Measurements from ENCODE around the gene SC5D. TPM values are rescaled to one million over a fixed set of nuclear protein-coding genes. Genes with fewer than 3 reads are reported as not detected.

SC5D gene
- total RNA-seq, 2 experiments from 2014 or later, result 16.3 to 22.7 TPM

- ATAC-seq (no peak), DNase-seq (no peak)
- Mint-ChIP-seq H3K36me3 (no peaks in the 10 kb centered on the region), H3K4me3 (no peak overlapping the region), H3K27me3 (peaks cover 13% of the 10 kb centered on the region), H3K9me3 (ENCODE audit: low read depth) (no peaks in the 10 kb centered on the region), H3K27ac (no peak overlapping the region), H3K4me1 (no peaks in the 10 kb centered on the region)
- CTCF ChIA-PET, result interaction anchor here (1.3 to 3.9 kb wide), 3 partner anchors 10 to 263 kb away, joined by 4 to 10 read pairs (median 4); no protein-coding TSS in a partner anchor
These were observed 35.0 kb downstream of the SC5D start for GRCh38 chr11:121327553-121327952.

DNA sequence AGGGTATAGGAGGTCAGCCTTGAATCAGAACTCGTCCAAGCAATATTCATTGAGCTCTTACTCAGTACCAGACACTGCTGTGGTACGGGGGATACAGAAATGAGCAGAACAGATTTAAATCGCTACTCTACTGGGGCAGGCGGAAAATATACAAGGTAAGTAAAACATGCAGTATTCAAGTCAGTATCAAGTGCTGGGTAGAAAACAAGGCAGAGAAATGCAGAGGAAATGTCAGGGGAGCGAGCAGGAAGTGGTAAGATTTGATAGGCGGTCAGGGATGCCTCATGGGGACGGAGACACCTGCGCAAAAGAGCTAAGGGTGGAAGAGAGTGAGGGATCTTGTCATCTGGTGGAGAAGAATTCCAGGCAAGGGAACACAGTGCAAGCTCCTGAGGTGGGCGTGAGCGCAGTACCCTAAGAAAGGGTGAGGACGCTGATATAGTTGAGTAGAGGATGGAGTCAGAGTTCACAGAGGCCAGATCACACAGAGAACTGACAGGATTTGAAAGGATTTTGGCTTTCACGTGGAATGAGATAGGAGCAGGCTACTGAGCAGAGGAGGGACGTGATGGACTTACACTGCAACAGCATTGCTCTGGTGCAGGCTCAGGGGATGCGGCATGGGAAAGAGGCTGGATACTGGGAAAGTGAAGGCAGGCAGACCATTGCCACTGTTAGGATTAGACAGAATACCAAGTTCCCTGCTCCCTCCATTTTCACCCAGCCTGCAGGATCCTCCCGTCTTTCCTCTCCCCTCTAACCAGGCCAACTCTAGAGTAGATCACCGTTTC lies 35.8 kb downstream of the SC5D start:
- no peak overlapping the region for H3K4me3 Mint-ChIP-seq
- DNase-seq, result peak; percentile 54
- peak; percentile 81 for ATAC-seq
- H3K27me3 Mint-ChIP-seq, result peaks cover 15% of the 10 kb centered on the region
- H3K4me1 Mint-ChIP-seq, result no peaks in the 10 kb centered on the region
- H3K36me3 Mint-ChIP-seq, result no peaks in the 10 kb centered on the region
- H3K9me3 Mint-ChIP-seq (ENCODE audit: low read depth), result no peaks in the 10 kb centered on the region
- H3K27ac Mint-ChIP-seq, result no peak overlapping the region
- CTCF ChIA-PET, result interaction anchor here (1.3 to 3.9 kb wide), 2 partner anchors 13 to 263 kb away, joined by 4 to 10 read pairs; no protein-coding TSS in a partner anchor

DNA sequence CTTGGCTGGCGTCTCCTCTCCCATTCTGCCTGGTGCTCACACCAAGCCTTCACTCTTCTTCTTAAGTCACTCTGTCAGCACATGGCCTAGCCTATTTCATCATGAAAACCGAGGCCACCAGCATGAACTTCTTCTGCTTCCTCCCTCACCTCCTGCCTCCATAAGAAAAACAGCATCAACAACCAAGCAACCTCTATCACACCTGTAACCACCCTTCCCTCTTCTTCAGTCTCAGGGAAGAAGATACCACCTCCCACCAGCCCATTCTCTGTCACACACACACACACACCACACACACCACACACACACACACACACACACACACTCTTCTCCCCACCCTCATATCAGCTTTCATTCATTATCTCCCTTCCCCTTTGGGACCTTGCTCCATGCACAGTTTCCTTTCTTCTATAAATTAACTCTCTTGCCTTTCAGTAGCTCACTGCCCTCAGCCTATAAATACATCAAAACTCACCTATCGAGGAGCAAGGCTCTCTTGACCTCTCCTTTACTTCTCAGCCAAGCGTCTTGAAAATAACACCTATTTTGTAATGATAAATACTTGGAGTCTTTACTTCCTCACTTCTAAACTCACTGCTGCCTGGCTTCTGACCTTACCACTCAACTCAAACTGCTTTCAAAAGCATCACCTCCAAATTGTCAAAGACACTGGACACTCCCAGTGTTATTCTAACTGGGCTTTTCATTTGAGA lies 36.6 kb downstream of the SC5D start:
- H3K27ac Mint-ChIP-seq, result no peak overlapping the region
- no peaks in the 10 kb centered on the region for H3K4me1 Mint-ChIP-seq
- DNase-seq, result no peak
- H3K27me3 Mint-ChIP-seq, result peaks cover 19% of the 10 kb centered on the region
- CTCF ChIA-PET, result interaction anchor here (1.3 to 3.9 kb wide), 2 partner anchors 14 to 262 kb away, joined by 4 to 10 read pairs; no protein-coding TSS in a partner anchor
- no peak overlapping the region for H3K4me3 Mint-ChIP-seq
- H3K36me3 Mint-ChIP-seq, result no peaks in the 10 kb centered on the region
- peak; percentile 52 for ATAC-seq
- H3K9me3 Mint-ChIP-seq (ENCODE audit: low read depth), result no peaks in the 10 kb centered on the region

- Mint-ChIP-seq H3K4me3 (no peak overlapping the region), H3K4me1 (no peaks in the 10 kb centered on the region), H3K27ac (no peak overlapping the region), H3K9me3 (ENCODE audit: low read depth) (no peaks in the 10 kb centered on the region), H3K27me3 (peaks cover 22% of the 10 kb centered on the region), H3K36me3 (no peaks in the 10 kb centered on the region)
- ATAC-seq (no peak), DNase-seq (no peak)
- CTCF ChIA-PET, result no interaction called here
These were observed 37.3 kb downstream of the SC5D start for GRCh38 chr11:121329781-121330395.

GRCh38 chr11:121330614-121331435 lies 38.3 kb downstream of the SC5D start:
- Mint-ChIP-seq H3K27me3 (peaks cover 28% of the 10 kb centered on the region), H3K9me3 (ENCODE audit: low read depth) (no peaks in the 10 kb centered on the region), H3K4me1 (no peaks in the 10 kb centered on the region), H3K4me3 (no peak overlapping the region), H3K36me3 (no peaks in the 10 kb centered on the region), H3K27ac (no peak overlapping the region)
- DNase-seq, result no peak
- CTCF ChIA-PET, result no interaction called here
- no peak for ATAC-seq

- ATAC-seq, result no peak
- Mint-ChIP-seq H3K4me3 (no peak overlapping the region), H3K9me3 (ENCODE audit: low read depth) (no peaks in the 10 kb centered on the region), H3K27ac (no peak overlapping the region), H3K36me3 (no peaks in the 10 kb centered on the region), H3K27me3 (peaks cover 37% of the 10 kb centered on the region), H3K4me1 (peaks cover 25% of the 10 kb centered on the region)
- CTCF ChIA-PET, result interaction anchor here (0.6 kb wide), 1 partner anchor 17 kb away, joined by 3 read pairs; no protein-coding TSS in a partner anchor
- no peak for DNase-seq
These were observed 42.6 kb downstream of the SC5D start for GRCh38 chr11:121334973-121335710.

DNA sequence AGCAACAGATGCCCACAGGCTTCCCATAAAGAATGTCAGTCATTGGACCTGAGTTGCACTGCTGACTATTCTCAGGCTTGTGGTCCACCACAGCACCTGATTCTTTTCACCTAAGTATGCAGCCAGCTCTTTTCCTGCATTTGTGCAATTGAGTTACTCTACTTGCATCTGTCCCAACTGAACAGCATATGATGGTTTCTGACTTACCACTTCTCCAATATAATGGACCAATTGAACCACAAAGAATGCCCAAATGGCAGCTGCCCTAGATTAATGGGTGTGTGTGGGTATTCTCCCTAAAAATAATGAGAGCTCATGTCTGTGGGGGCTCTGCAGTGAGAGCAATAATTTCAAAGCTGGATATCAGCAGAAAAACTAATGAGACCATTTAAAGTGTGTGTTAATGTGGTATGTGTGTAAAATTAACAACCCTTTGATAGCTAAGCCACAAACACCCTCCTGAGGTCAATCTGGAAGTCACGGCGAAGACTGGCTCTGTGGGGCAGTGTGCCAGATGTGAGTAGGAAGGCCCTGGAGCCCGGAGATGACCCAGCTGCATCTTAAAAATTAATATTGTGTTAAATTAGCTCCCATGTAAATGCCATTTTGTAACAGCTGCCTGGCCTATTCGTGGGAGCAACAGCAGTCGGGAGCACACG lies 43.8 kb downstream of the SC5D start:
- DNase-seq (no peak), ATAC-seq (no peak)
- no peaks in the 10 kb centered on the region for H3K36me3 Mint-ChIP-seq
- H3K27ac Mint-ChIP-seq, result no peak overlapping the region
- CTCF ChIA-PET, result interaction anchor here (0.6 to 1.3 kb wide), 3 partner anchors 15 to 41 kb away, joined by 3 to 4 read pairs (median 3); no protein-coding TSS in a partner anchor
- peaks cover 33% of the 10 kb centered on the region for H3K27me3 Mint-ChIP-seq
- H3K4me1 Mint-ChIP-seq, result peaks cover 30% of the 10 kb centered on the region
- H3K9me3 Mint-ChIP-seq (ENCODE audit: low read depth), result no peaks in the 10 kb centered on the region
- H3K4me3 Mint-ChIP-seq, result no peak overlapping the region

GRCh38 chr11:121337078-121337477 lies 44.5 kb downstream of the SC5D start:
- Mint-ChIP-seq H3K9me3 (ENCODE audit: low read depth) (no peaks in the 10 kb centered on the region), H3K4me1 (peaks cover 33% of the 10 kb centered on the region), H3K27me3 (peaks cover 33% of the 10 kb centered on the region), H3K4me3 (no peak overlapping the region), H3K36me3 (no peaks in the 10 kb centered on the region), H3K27ac (no peak overlapping the region)
- ATAC-seq, result peak; percentile 66
- DNase-seq, result peak; percentile 68
- CTCF ChIA-PET, result interaction anchor here (0.8 to 2.0 kb wide), 4 partner anchors 10 to 116 kb away, joined by 3 to 4 read pairs (median 4); partner anchors contain the start of gene SORL1-AS1

DNA sequence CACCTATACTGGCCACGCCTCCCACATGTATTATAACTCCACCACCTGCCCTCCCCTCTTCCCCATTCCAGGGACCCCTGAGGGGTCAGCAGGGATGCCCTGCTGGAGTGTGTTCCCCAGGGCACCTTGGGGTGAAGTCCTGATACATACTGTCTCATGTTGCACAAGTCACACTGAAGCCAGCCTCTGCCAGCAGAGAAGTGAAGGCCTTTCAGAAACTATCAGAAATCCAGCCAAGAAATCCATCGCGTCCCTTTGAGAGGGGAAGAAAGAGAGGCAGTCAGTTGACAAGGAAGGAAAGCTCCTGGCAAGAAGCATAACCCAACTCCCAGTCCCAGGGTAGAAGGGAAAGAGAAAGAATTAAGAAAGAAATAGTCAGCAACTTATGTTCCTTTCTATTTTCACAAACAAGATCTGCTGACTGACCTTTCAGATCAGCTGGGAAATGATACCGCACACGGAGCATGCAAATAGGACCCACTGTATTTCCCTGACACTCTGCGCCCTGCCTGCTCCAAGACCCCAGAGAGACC lies 45.2 kb downstream of the SC5D start:
- peaks cover 33% of the 10 kb centered on the region for H3K4me1 Mint-ChIP-seq
- no peaks in the 10 kb centered on the region for H3K9me3 Mint-ChIP-seq (ENCODE audit: low read depth)
- no peak for DNase-seq
- H3K27ac Mint-ChIP-seq, result no peak overlapping the region
- CTCF ChIA-PET, result interaction anchor here (0.8 to 2.0 kb wide), 2 partner anchors 11 to 115 kb away, joined by 3 to 4 read pairs; partner anchors contain the start of gene SORL1-AS1
- peaks cover 29% of the 10 kb centered on the region for H3K27me3 Mint-ChIP-seq
- ATAC-seq, result peak; percentile 25
- no peak overlapping the region for H3K4me3 Mint-ChIP-seq
- H3K36me3 Mint-ChIP-seq, result no peaks in the 10 kb centered on the region

GRCh38 chr11:121338536-121338935 lies 46.0 kb downstream of the SC5D start:
- Mint-ChIP-seq H3K9me3 (ENCODE audit: low read depth) (no peaks in the 10 kb centered on the region), H3K27me3 (peaks cover 24% of the 10 kb centered on the region), H3K27ac (no peak overlapping the region), H3K4me3 (no peak overlapping the region), H3K36me3 (no peaks in the 10 kb centered on the region), H3K4me1 (peaks cover 33% of the 10 kb centered on the region)
- no peak for DNase-seq
- CTCF ChIA-PET, result interaction anchor here (2.0 kb wide), 1 partner anchor 11 kb away, joined by 4 read pairs; no protein-coding TSS in a partner anchor
- no peak for ATAC-seq

DNA sequence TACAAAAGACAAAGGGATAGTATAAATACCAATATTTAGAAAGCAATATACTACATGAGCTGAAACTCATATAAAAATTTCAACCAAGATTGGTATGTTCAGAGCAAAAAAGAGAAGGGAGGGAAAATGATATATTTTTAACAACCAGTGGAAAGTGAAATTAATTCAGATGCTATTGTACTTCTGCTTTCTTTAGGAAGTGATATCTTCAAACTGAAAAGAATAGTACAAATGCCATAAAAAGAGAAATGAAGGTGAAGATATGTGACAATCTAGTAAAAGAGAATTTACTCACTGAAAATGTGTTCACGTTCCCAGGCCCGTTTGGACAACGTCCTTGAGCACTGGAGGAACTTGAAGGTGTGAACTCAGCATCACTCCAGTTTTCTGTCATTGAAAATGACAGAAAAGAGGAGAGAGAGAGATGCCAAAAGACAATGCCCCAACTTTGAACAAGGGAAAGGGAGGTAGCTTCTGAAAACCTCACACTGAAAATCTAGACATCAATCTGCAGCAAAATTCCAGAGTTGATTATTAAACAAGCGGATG lies 47.5 kb downstream of the SC5D start:
- H3K9me3 Mint-ChIP-seq (ENCODE audit: low read depth), result no peaks in the 10 kb centered on the region
- no peak overlapping the region for H3K27ac Mint-ChIP-seq
- H3K4me1 Mint-ChIP-seq, result peaks cover 33% of the 10 kb centered on the region
- H3K36me3 Mint-ChIP-seq, result no peaks in the 10 kb centered on the region
- no peak overlapping the region for H3K4me3 Mint-ChIP-seq
- ATAC-seq (no peak), DNase-seq (no peak)
- CTCF ChIA-PET, result no interaction called here
- peaks cover 19% of the 10 kb centered on the region for H3K27me3 Mint-ChIP-seq

Data from activated CD8-positive, alpha-beta memory T cell treated with anti-CD3 and anti-CD28 coated beads, Interleukin-2, amount 10 ng/mL, durations not matched to agents 7 days and 5 days (primary cell).